HepG2 (cell line): ENCODE measurements around the gene TP73. TPM values are rescaled to one million over a fixed set of nuclear protein-coding genes. Genes with fewer than 3 reads are reported as not detected.
A peak's percentile ranks its signal among the peaks of the same experiment; 100 is the strongest.

Source experiments
- AGO2 ChIP-seq: fragments of 200-400 bp; formaldehyde crosslinking; optimal IDR thresholded peaks from 2 replicates; pipeline ENCODE3; 2017; ENCODE audit warnings: mild to moderate bottlenecking, low read depth, low read length, moderate library complexity
- ARID4A ChIP-seq: sonication (generic); formaldehyde crosslinking; IDR thresholded peaks from 2 replicates; pipeline ENCODE4 v1.5.0; 2020; ENCODE audit warnings: mild to moderate bottlenecking, missing genetic modification reagents, borderline replicate concordance
- ATF7-NPFF ChIP-seq: sonication (generic); formaldehyde crosslinking; IDR thresholded peaks from 2 replicates; pipeline ENCODE4 v1.8.1; 2023; ENCODE audit warnings: mild to moderate bottlenecking, low read depth, missing genetic modification reagents, moderate library complexity
- ERF ChIP-seq: IDR thresholded peaks from 2 replicates; pipeline ENCODE4 v1.6.1; 2018; ENCODE audit warnings: missing biosample characterization, missing genetic modification reagents
- MNT ChIP-seq: fragments of 450-650 bp; IDR thresholded peaks from 2 replicates; pipeline ENCODE4 v1.6.1; 2016
- SP5 ChIP-seq: IDR thresholded peaks from 2 replicates; pipeline ENCODE4 v1.6.1; 2016; ENCODE audit warnings: low read depth, borderline replicate concordance
- USF2 ChIP-seq, 2 experiments: sonication (generic) in 1 of 2; formaldehyde crosslinking in 1 of 2; IDR thresholded peaks; 2 replicates each; pipeline versions ENCODE4 v1.5.1 to v1.6.1; 2011 to 2020; ENCODE audit warnings: borderline replicate concordance in 1 of 2, low read depth in 1 of 2, low read length in 1 of 2, mild to moderate bottlenecking in 1 of 2, missing genetic modification reagents in 1 of 2, moderate library complexity in 1 of 2
- ZBTB40 ChIP-seq, 2 experiments: fragments of 450-650 bp in 1 of 2; sonication (generic) in 1 of 2; formaldehyde crosslinking in 1 of 2; IDR thresholded peaks; 2 replicates each; pipeline versions ENCODE4 v1.6.1 to v1.8.0; 2016 to 2022; ENCODE audit warnings: antibody characterized with exemption in 1 of 2, mild to moderate bottlenecking in 1 of 2, missing genetic modification reagents in 1 of 2
- polyA plus RNA-seq, 8 experiments: library from polyadenylated mRNA; depleted of rRNA in 3 of 8; stranded (reverse) in 7 of 8; unstranded in 1 of 8; fragments of >200 nt; fragmentation: Illumina TruSeq in 4 of 8; extraction: Trizol in 4 of 8; gene quantifications; 2 replicates each; pipeline versions ENCODE4 v1.2.1 to v1.2.3, GENCODE V29; 2011 to 2016; ENCODE audit warnings: low read depth in 4 of 8, missing spikeins in 1 of 8, mixed read lengths in 1 of 8; ENCODE audit not compliant: insufficient read depth in 1 of 8
- total RNA-seq, 5 experiments: library from RNA; depleted of rRNA; stranded (reverse); fragments of >200 nt; fragmentation: Illumina TruSeq; extraction: Trizol; gene quantifications; 2 replicates each; pipeline ENCODE4 v1.2.3, GENCODE V29; 2016; ENCODE audit warnings: low read depth in 1 of 5

The TP73 gene
- total and polyA plus RNA-seq, 2 of the 13 experiments (the other 11 are each of a cell fraction or from before 2014, with no cell fraction given), result 0.49 to 1.1 TPM

GRCh38 chr1:3624200-3625136 is 27.8 kb upstream of the TP73 start, which contains the start of gene TPRG1L (continued):
- TF ChIP-seq ZBTB40 (IDR thresholded peaks at IDR 0.05) (peak; percentile 77), ZBTB40 (CRISPR knock-in tag; IDR thresholded peaks at IDR 0.05) (peak; percentile 58; the same call in 1 of the 2 replicates), ARID4A (CRISPR knock-in tag) (peak; percentile 94), ATF7-NPFF (CRISPR knock-in tag) (peak; percentile 63), ERF (peak; percentile 33; the same call in 1 of the 2 replicates), MNT (peak; percentile 75), SP5 (CRISPR knock-in tag) (peak; percentile 95), AGO2 (peak; percentile 65), USF2 (IDR thresholded peaks at IDR 0.05; ENCODE audit: low read depth, low read length) (no peak; the same call in 1 of the 2 replicates), USF2 (CRISPR knock-in tag; IDR thresholded peaks at IDR 0.05; ENCODE audit: borderline replicate concordance) (peak; percentile 67; the same call in 1 of the 2 replicates)
